ENCODE results near the gene NTMT1.

The NTMT1 gene

DNA sequence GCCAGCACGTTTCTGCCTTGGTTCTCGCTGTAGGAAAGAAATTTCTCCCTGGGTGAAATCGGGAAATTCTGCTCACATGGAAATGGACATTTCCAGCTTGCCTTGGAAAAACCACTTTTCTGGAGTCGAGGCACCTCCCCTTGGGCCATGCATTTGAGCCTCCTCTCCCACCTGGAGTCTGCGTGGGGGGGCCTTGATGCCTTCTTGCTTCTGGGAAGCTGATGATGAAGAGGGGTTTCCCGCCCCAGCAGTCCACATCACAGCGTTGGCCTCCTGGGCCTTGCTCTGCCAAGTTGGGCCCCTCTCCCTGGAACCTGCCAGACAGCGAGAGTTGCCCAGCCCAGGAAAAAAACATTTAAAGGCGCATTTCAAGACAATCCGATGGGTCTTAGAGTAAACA, 17.7 kb downstream of the NTMT1 start:
- H3K9me3 ChIP-seq (ENCODE audit: control insufficient read depth, insufficient read depth, low read length) = no peaks in the 10 kb centered on the region
- no peaks in the 10 kb centered on the region for H3K36me3 ChIP-seq (ENCODE audit: insufficient read depth, low read length)
- peaks cover 4% of the 10 kb centered on the region; the same call in 1 of the 2 replicates for H3K4me1 ChIP-seq (ENCODE audit: insufficient read depth, low read length)
- H3K9ac ChIP-seq (ENCODE audit: low read depth, low read length) = no peak overlapping the region

DNA sequence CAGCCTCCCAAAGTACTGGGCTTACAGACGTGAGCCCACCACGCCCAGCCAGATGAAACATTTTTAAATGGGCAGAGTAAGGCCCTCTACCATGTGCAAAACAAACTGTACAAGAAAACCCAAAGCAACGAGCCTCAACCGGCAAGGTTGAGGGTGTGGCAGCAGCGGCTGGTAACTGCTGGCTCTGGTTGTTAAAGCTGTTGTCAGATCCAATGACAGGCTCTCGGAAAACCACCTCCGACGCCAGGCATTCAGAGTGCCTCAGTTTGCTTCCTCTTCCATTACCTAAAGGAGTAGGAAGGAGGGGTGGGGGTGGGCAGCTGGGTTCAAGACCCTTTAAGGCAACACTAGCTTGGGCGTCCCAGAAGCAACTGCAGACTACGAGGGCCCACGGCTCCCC, 18.4 kb downstream of the NTMT1 start:
- no peaks in the 10 kb centered on the region for H3K36me3 ChIP-seq (ENCODE audit: insufficient read depth, low read length)

DNA sequence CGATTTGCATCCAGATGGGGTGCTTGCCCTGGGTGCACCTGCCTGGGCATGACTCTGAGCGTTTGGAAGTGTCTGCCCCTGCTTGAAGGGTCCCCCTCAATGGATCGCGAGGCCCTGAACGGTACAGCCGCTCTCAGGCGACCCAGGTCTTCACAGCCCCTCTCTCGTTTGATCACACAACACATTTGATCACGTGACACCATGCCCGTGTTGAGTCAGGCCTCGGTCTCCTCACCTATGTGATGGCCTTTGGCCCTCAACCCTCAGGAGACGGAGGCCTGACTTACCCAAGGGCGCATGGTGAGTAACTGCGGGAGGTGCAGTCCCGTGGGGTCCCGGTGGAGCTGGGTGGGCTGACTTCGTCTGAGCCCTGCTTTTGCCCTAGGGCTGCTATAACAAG, 18.9 kb downstream of the NTMT1 start:
- Histone ChIP-seq H3K4me1 (ENCODE audit: insufficient read depth, low read length) (peaks cover 4% of the 10 kb centered on the region; the same call in 1 of the 2 replicates), H3K9ac (ENCODE audit: low read depth, low read length) (no peak overlapping the region; the same call in 1 of the 2 replicates), H3K36me3 (ENCODE audit: insufficient read depth, low read length) (no peaks in the 10 kb centered on the region), H3K9me3 (ENCODE audit: control insufficient read depth, insufficient read depth, low read length) (no peaks in the 10 kb centered on the region)

More for the DNA sequence above, 18.4 kb downstream of the NTMT1 start:
- no peak overlapping the region for H3K9ac ChIP-seq (ENCODE audit: low read depth, low read length)
- H3K4me1 ChIP-seq (ENCODE audit: insufficient read depth, low read length) = peaks cover 4% of the 10 kb centered on the region; the same call in 1 of the 2 replicates
- H3K9me3 ChIP-seq (ENCODE audit: control insufficient read depth, insufficient read depth, low read length) = no peaks in the 10 kb centered on the region

DNA sequence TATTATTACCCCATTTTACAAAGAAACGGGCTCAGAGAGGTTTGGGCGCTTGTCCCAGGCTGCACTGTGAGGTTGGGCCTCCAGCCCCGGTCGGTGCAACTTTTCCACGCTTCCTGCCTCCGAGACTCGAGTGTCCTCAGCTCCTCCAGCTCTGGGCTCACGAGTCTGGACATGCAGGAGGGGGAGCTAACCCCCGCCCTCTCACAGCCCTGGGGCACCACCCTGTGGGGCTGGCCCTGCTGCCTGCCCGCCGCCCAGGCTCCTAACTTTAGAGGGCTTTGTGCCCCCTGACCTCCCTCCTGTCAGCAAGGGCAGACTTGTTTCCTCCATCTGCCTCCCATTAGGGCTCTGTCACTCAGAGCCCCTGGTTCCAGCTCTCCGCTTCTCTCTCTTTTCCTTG, 20.3 kb downstream of the NTMT1 start:
- Histone ChIP-seq H3K9me3 (ENCODE audit: control insufficient read depth, insufficient read depth, low read length) (no peaks in the 10 kb centered on the region), H3K4me1 (ENCODE audit: insufficient read depth, low read length) (peaks cover 4% of the 10 kb centered on the region; the same call in 1 of the 2 replicates), H3K9ac (ENCODE audit: low read depth, low read length) (no peak overlapping the region), H3K36me3 (ENCODE audit: insufficient read depth, low read length) (no peaks in the 10 kb centered on the region)

DNA sequence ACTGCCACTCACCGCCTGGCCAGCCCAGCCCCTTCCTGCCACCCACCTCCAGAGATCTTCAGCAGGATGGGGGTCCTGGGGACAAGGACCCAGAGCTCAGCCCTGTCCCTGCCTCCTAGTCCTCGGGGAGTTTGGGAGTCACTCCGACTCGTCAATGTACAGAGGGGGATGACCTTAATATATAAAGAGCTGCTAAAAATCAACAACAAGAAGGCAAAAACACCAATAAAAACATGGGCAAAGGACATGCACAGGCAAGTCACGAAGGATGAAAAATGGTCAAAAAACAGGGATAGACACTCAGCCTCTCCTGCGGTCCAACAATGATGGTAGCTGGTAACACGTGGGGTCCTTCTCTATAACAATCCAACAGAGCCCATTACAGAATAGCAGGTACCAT, 20.7 kb downstream of the NTMT1 start:
- no peaks in the 10 kb centered on the region for H3K36me3 ChIP-seq (ENCODE audit: insufficient read depth, low read length)
- H3K9ac ChIP-seq (ENCODE audit: low read depth, low read length) = no peak overlapping the region
- H3K9me3 ChIP-seq (ENCODE audit: control insufficient read depth, insufficient read depth, low read length) = no peaks in the 10 kb centered on the region
- peaks cover 4% of the 10 kb centered on the region; the same call in 1 of the 2 replicates for H3K4me1 ChIP-seq (ENCODE audit: insufficient read depth, low read length)

DNA sequence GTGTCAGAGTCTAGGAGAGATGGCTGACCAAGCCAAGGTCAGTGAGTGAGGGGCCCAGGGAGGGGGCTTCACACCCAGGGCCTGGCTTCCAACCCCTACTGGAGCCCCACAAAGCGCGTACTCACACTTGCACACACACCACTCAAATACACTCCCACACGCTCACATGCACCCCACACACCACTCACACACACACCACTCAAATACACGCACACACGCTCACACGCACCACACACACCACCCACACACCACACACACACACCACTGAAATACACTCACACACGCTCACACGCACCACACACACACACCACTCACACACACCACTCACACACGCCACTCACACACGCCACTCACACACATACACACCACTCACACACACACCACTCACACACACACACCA, 21.7 kb downstream of the NTMT1 start:
- H3K4me1 ChIP-seq (ENCODE audit: insufficient read depth, low read length) = peaks cover 4% of the 10 kb centered on the region; the same call in 1 of the 2 replicates
- no peaks in the 10 kb centered on the region for H3K9me3 ChIP-seq (ENCODE audit: control insufficient read depth, insufficient read depth, low read length)
- no peaks in the 10 kb centered on the region for H3K36me3 ChIP-seq (ENCODE audit: insufficient read depth, low read length)
- H3K9ac ChIP-seq (ENCODE audit: low read depth, low read length) = no peak overlapping the region

DNA sequence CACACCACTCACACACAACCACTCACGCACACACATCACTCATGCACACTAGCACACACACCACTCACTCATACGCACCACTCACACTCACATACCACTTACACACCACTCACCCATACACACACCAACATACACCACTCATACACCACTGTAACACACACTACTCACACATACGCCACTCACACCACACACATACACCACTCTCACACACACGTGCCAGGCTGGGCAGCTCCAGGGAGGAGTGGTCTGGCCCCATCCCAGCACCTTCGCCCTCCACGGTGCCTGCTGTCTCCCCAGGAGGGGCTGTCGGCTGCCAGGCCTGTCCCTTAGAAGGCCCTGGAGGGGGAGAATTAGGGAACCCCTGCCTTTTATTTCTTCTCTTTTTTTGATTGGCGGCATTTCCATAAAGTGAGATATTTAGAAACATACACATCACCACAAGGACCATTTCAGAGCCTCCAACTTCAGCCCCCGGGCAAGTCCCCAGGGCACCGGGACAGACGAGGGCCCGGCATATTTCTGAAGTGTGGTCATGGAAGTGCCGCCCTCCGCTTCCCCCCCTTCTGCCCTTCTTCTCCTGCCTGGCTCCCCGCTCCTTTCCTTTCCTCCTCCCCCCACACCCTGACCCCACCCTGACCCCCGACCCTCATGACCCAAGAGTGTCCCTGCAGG, 22.3 kb downstream of the NTMT1 start:
- Histone ChIP-seq H3K9ac (ENCODE audit: low read depth, low read length) (no peak overlapping the region), H3K36me3 (ENCODE audit: insufficient read depth, low read length) (no peaks in the 10 kb centered on the region), H3K4me1 (ENCODE audit: insufficient read depth, low read length) (peaks cover 4% of the 10 kb centered on the region; the same call in 1 of the 2 replicates), H3K9me3 (ENCODE audit: control insufficient read depth, insufficient read depth, low read length) (no peaks in the 10 kb centered on the region)

DNA sequence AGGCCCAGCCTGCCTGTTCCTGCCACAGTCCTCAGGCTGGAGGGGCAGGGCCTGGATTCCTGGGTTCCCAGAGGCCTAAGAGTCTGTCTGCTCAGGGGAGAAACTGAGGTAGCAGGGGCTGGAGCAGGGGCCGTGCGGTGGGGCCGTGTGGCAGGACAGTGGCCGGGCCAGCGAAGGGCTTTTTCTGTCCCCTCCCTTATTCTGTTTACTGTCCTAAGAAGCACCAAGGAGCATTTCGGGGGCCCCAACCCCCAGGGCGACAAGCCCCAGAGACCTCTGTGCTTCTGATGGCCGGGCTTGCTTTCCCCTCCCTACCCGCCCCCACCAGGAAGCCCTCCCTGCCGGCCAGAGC, 22.8 kb downstream of the NTMT1 start:
- Histone ChIP-seq H3K4me1 (ENCODE audit: insufficient read depth, low read length) (peaks cover 4% of the 10 kb centered on the region; the same call in 1 of the 2 replicates), H3K9ac (ENCODE audit: low read depth, low read length) (no peak overlapping the region), H3K9me3 (ENCODE audit: control insufficient read depth, insufficient read depth, low read length) (no peaks in the 10 kb centered on the region), H3K36me3 (ENCODE audit: insufficient read depth, low read length) (no peaks in the 10 kb centered on the region)

DNA sequence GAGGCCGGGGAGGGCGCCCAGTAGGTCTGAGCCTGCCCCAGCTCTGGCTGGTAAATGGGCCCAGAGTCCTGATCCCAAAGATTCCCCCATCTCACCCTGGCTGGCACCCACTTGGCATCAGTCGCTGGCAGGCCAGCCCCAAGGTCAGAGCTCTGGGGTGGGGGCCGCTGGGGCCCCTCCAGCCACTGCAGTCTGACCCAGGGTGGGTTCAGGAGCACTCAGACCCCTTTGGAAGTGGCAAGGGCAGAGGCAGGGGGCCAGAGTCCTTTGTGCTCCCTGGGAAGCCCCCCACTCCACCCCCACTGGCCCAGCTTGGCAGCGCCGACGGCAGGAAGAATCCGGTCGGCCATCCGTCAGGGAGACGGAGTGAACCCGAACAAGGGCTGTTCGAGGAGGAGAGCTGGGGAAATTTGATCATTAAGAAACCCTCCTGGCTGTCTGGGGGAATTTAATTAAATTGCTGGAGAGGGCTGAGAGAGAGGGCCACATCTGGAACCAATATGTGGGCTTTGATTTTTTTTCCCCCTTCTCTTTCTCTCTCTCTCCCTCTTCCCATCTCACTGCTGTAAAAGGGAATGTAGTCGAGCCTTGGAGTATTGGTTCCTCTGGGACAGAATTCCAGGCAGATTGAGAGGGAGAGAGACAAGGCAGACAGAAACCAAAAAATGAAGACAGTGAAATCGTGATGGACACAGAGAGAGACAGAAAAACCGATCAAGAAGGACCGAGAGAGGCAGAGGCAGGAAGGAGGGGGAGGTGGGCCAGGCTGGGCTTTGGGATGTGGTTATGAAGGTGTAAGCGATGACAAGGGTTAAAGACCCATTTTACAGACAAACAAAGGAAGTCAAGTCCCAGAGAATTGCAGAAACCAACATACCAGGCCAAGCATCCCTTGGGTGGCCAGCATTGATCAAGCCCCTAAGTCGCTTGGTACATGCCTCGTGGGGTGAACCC, 24.0 kb downstream of the NTMT1 start:
- Histone ChIP-seq H3K9ac (ENCODE audit: low read depth, low read length) (no peak overlapping the region), H3K36me3 (ENCODE audit: insufficient read depth, low read length) (no peaks in the 10 kb centered on the region), H3K4me1 (ENCODE audit: insufficient read depth, low read length) (peaks cover 4% of the 10 kb centered on the region; the same call in 1 of the 2 replicates), H3K9me3 (ENCODE audit: control insufficient read depth, insufficient read depth, low read length) (no peaks in the 10 kb centered on the region)

DNA sequence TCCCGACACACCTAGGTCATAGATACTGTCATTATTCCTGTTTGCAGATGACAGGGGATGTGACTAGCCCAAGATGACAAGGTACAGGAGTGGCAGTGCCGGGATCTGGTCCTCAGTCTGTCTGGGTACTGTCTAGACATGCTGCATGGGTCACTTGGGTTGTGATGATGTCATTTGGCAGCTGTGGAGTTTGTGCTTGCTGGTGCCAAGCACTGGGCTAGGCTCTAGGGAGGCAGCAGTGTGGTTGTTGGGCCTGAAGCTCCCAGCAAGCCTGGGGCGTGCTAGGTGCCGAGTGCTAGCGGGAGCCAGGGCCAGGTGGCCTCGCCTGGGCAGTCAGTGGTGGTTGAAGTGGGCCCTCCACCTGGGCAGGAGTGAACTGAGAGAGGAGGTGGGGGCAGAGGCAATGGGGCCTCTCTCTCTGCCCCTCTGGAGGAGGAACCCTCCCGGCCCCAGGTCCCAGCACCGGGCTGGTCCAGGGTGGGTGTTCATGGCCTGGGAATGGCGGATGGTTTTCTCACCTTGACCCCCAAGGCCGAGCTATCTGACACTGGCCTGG, 24.8 kb downstream of the NTMT1 start:
- Histone ChIP-seq H3K36me3 (ENCODE audit: insufficient read depth, low read length) (no peaks in the 10 kb centered on the region), H3K9ac (ENCODE audit: low read depth, low read length) (no peak overlapping the region), H3K4me1 (ENCODE audit: insufficient read depth, low read length) (peaks cover 4% of the 10 kb centered on the region; the same call in 1 of the 2 replicates), H3K9me3 (ENCODE audit: control insufficient read depth, insufficient read depth, low read length) (no peaks in the 10 kb centered on the region)

DNA sequence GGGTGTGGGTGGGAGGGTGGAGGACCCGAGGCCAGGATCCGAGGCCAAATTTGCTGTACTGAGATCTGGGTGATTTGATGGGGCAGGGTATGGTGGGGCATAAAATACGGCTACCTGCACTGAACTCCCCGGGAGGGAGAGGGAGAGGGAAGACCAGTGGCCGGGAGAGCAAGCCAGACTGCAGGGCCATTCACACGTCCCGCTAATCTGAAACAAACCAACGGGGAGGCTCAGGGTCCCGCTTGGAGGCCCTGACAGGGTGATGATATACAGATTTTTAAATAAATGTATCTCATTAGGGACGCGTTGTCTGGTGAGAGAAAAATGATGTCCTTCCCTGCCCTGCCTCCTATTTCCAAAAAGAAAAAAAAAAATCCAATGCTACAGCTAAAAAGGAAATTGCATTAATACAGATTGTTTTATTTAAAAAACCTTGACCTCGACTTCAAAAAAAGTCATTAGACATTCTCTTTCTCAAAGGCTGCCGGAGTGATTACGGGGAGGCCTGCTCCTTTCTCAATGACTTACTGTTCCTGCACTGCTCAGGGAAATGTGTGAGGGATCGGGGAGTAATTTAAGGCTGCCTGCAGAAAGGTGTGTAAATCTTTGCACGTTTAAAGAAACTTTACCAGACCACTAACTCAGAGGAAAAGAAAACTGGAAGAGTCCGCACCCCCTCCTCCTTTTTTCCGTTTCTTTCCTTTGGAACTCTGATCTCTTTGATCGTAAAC, 28.0 kb downstream of the NTMT1 start:
- no peaks in the 10 kb centered on the region for H3K9me3 ChIP-seq (ENCODE audit: control insufficient read depth, insufficient read depth, low read length)
- H3K9ac ChIP-seq (ENCODE audit: low read depth, low read length) = no peak overlapping the region
- H3K4me1 ChIP-seq (ENCODE audit: insufficient read depth, low read length) = no peaks in the 10 kb centered on the region; the same call in 1 of the 2 replicates
- H3K36me3 ChIP-seq (ENCODE audit: insufficient read depth, low read length) = no peaks in the 10 kb centered on the region

DNA sequence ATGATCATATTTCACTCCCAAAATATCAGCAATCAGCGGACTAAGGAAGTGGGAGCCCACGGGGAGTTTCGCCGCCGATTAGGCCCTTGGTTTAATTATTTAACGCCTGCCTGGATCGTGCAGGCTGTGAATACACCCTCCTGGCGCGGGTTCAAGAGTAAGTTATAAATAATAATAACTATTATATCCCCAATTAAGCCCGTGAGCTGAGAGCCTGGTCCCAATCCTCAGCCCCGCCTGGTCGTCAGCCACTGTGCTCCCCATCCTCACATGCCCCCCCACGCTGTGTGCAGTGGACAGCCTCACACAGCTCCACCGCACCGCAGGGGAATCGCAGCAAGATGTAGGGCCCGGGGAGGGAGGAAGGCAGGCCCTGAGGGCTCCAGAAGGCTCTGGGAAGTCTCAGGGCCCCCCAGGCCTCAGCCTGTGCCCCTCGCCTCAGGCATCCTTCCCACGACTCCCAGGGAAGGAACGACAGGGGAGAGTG, 28.6 kb downstream of the NTMT1 start:
- no peak overlapping the region for H3K9ac ChIP-seq (ENCODE audit: low read depth, low read length)
- no peaks in the 10 kb centered on the region for H3K36me3 ChIP-seq (ENCODE audit: insufficient read depth, low read length)
- no peaks in the 10 kb centered on the region; the same call in 1 of the 2 replicates for H3K4me1 ChIP-seq (ENCODE audit: insufficient read depth, low read length)
- H3K9me3 ChIP-seq (ENCODE audit: control insufficient read depth, insufficient read depth, low read length) = no peaks in the 10 kb centered on the region

DNA sequence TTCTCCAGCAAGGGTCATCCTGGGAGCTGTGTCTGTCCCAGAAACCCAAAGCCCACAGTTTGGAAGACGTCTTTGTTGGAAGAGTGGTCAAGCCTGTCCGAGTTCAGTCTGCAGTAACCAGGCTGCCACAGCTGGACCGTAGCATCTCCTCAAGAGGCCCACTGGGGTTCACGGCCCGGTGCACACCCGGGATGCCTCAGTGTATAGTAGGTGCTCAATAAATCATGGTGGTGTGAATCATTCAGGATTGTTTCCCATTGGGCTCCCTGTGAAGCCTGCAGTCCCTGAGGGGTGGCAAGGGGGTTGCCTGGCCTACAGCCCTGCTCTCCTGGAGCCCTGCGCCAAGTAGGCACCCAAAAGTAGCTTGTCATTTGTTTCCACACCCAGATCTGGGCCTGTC, 29.2 kb downstream of the NTMT1 start:
- Histone ChIP-seq H3K9ac (ENCODE audit: low read depth, low read length) (no peak overlapping the region), H3K36me3 (ENCODE audit: insufficient read depth, low read length) (no peaks in the 10 kb centered on the region)

DNA sequence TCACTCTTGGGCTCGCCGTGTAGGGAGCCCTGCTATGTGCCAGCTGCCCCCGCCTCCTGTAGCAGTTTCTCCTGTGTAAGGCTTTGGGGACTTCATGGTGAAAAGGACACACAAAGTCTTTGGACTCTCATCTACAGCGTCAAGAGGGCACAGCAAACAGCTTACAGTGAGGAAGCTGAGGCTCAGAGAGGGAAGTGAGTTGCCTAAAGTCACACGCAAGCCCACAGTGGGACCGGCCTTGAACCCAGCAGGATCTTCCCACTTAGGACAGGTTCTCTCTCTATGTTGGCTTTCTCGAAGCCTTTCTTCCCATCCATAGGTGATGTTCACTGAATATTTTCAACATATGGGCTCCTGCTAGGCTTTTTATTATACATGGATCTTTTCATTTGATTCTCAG, 29.7 kb downstream of the NTMT1 start:
- H3K36me3 ChIP-seq (ENCODE audit: insufficient read depth, low read length) = no peaks in the 10 kb centered on the region
- H3K9me3 ChIP-seq (ENCODE audit: control insufficient read depth, insufficient read depth, low read length) = no peaks in the 10 kb centered on the region
- H3K9ac ChIP-seq (ENCODE audit: low read depth, low read length) = no peak overlapping the region
- no peaks in the 10 kb centered on the region; the same call in 1 of the 2 replicates for H3K4me1 ChIP-seq (ENCODE audit: insufficient read depth, low read length)

More for the DNA sequence above, 29.2 kb downstream of the NTMT1 start:
- Histone ChIP-seq H3K4me1 (ENCODE audit: insufficient read depth, low read length) (no peaks in the 10 kb centered on the region; the same call in 1 of the 2 replicates), H3K9me3 (ENCODE audit: control insufficient read depth, insufficient read depth, low read length) (no peaks in the 10 kb centered on the region)

All from ES-I3 (cell line).